CD1c-positive myeloid dendritic cell (primary cell): Measurements from ENCODE around the gene NASP.

Experiments
- DNase-seq: peaks from one replicate; pipeline ENCODE4 v3.0.0-alpha.2; 2016; ENCODE audit errors: extremely low spot score

NASP gene

GRCh38 chr1:45667321-45668111 is 83.7 kb downstream of the NASP start:
- DNase-seq, result no peak
